ENCODE measurements around the gene KIF22. TPM values are rescaled to one million over a fixed set of nuclear protein-coding genes. Genes with fewer than 3 reads are reported as not detected.
A peak's percentile ranks its signal among the peaks of the same experiment; 100 is the strongest.

The KIF22 gene
- total RNA-seq, 3 donors from 2014 or later (not counting 1 experiment from before 2014, with no cell fraction given): 73.4 to 96.0 (median 86.5) TPM

GRCh38 chr16:29811170-29811895, 20.8 kb downstream of the KIF22 start:
- DNase-seq: peak; percentile 71 to 82
- Histone ChIP-seq H3K27ac (ENCODE audit: low read length) (peak overlapping the region; percentile 59), H3K27me3 (ENCODE audit: control insufficient read depth, insufficient read depth, low read length) (no peaks in the 10 kb centered on the region), H3K9me3 (ENCODE audit: control insufficient read depth, insufficient read depth, low read length) (no peaks in the 10 kb centered on the region), H3K4me3 (ENCODE audit: low read length) (peak overlapping the region; percentile 49), H3K36me3 (ENCODE audit: control insufficient read depth, insufficient read depth, low read length) (peaks cover 20% of the 10 kb centered on the region), H3K4me1 (ENCODE audit: control insufficient read depth, insufficient read depth, low read length) (peaks cover 66% of the 10 kb centered on the region)
- peak; percentile 41 to 59 (median 46) for ATAC-seq
- Mint-ChIP-seq H3K9me3 (no peaks in the 10 kb centered on the region), H3K4me3 (peak overlapping the region; percentile 87), H3K4me1 (peaks cover 43 to 75% of the 10 kb centered on the region in 2 donors), H3K36me3 (no peaks in the 10 kb centered on the region), H3K27ac (peak overlapping the region; percentile 78 to 85), H3K27me3 (ENCODE audit: low read depth in 2 of 2) (peaks cover 0 to 2% of the 10 kb centered on the region in 2 donors)
- no peak for TF ChIP-seq CTCF (IDR thresholded peaks at IDR 0.05)
- intact Hi-C loops (cut with micrococcal nuclease): no loop called here
- WGBS (ENCODE audit: insufficient coverage): 2% methylated on average over 31 of the region's 31 CpGs

- Mint-ChIP-seq H3K4me3 (peak within 1 kb of the TSS; percentile 87), H3K9me3 (no peaks in the 10 kb centered on the region), H3K27ac (peak within 1 kb of the TSS; percentile 78 to 85), H3K27me3 (ENCODE audit: low read depth in 2 of 2) (peaks cover 0 to 2% of the 10 kb centered on the region in 2 donors), H3K4me1 (peaks cover 51 to 82% of the 10 kb centered on the region in 2 donors), H3K36me3 (no peaks in the 10 kb centered on the region)
- no peak for TF ChIP-seq CTCF (IDR thresholded peaks at IDR 0.05)
- WGBS (ENCODE audit: insufficient coverage): 6% methylated on average over 64 of the region's 69 CpGs
- peaks cover 20% of the 10 kb centered on the region for H3K36me3 ChIP-seq (ENCODE audit: control insufficient read depth, insufficient read depth, low read length)
- no peaks in the 10 kb centered on the region for H3K9me3 ChIP-seq (ENCODE audit: control insufficient read depth, insufficient read depth, low read length)
- H3K4me3 ChIP-seq (ENCODE audit: low read length): peak within 1 kb of the TSS; percentile 49
- peak within 1 kb of the TSS; percentile 59 for H3K27ac ChIP-seq (ENCODE audit: low read length)
- intact Hi-C loops (cut with micrococcal nuclease): no loop called here
- ATAC-seq: no peak
- H3K27me3 ChIP-seq (ENCODE audit: control insufficient read depth, insufficient read depth, low read length): no peaks in the 10 kb centered on the region
- peak; percentile 31 to 66 for DNase-seq
- peaks cover 72% of the 10 kb centered on the region for H3K4me1 ChIP-seq (ENCODE audit: control insufficient read depth, insufficient read depth, low read length)
Observed at GRCh38 chr16:29811896-29812665, 21.5 kb downstream of the KIF22 start, which contains the start of gene PRRT2. Gene PRRT2, plus strand, starts transcription at chr16:29812193. Its CDS starts 862 bp downstream, at chr16:29813055.

GRCh38 chr16:29812754-29813643, 22.4 kb downstream of the KIF22 start:
- 81% methylated on average over 7 of the region's 9 CpGs for WGBS (ENCODE audit: insufficient coverage)
- Histone ChIP-seq H3K4me3 (ENCODE audit: low read length) (no peak overlapping the region), H3K27ac (ENCODE audit: low read length) (no peak overlapping the region), H3K9me3 (ENCODE audit: control insufficient read depth, insufficient read depth, low read length) (no peaks in the 10 kb centered on the region), H3K27me3 (ENCODE audit: control insufficient read depth, insufficient read depth, low read length) (no peaks in the 10 kb centered on the region), H3K36me3 (ENCODE audit: control insufficient read depth, insufficient read depth, low read length) (peaks cover 20% of the 10 kb centered on the region), H3K4me1 (ENCODE audit: control insufficient read depth, insufficient read depth, low read length) (peaks cover 73% of the 10 kb centered on the region)
- DNase-seq (no peak), ATAC-seq (no peak)
- no peak for TF ChIP-seq CTCF (IDR thresholded peaks at IDR 0.05)
- peaks cover 0 to 2% of the 10 kb centered on the region in 2 donors for H3K27me3 Mint-ChIP-seq (ENCODE audit: low read depth in 2 of 2)
- peaks cover 54 to 77% of the 10 kb centered on the region in 2 donors for H3K4me1 Mint-ChIP-seq
- intact Hi-C loops (cut with micrococcal nuclease): no loop called here
- H3K36me3 Mint-ChIP-seq: peaks cover 1% of the 10 kb centered on the region
- H3K9me3 Mint-ChIP-seq: no peaks in the 10 kb centered on the region
- peak overlapping the region in 1 of 2 donors; percentile 16 for H3K27ac Mint-ChIP-seq
- H3K4me3 Mint-ChIP-seq: peak overlapping the region; percentile 64
